HG03097 (cell line): ENCODE measurements around the gene FADS3.

ENCODE experiments used
- ATAC-seq: cut with Tn5 transposase; IDR thresholded peaks from one replicate; pipeline ENCODE4 v1.9.1; 2021; ENCODE audit not compliant: unreplicated experiment, low FRiP score

FADS3 gene

DNA sequence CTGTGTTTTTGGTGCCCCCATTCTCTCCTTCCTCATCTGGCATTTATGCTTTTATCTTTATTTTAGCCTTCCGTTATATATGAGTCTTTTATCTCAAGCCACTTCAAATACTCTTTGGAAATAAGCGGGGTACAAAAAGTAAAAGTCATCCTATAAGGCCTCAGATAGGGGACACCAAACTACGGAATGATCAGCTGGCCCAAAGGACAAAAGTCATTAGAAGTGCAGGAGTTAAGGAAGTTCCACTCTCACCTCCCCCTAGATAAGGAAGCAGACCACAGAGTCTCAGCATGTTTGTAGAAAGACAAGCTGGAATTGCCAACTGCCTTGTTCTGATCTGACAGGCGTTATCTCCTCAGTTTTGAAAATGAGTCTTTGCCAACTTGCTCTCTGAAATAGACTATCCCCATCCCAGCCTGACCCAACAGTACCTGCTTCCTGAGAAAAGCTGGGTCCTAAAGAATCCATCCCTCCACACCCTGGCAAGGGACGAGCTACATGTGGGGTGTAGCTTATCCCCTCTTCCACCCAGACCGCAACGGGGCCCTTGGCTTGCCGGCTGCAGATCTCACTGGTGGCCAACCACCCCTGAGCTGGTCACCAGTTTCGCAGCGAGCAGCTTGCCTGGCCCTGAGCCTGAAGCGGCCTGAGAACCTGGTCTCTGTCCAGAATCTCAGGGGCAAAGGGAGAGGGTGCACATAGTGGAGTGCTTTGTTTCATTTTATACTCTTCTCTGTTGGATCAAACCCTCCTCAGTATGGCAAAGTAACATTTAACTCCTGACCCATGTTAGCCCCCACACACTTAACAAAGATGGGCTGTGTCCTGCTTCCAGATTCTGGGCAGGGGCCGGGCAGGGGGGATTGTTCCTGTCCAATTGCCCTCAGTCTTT is 49.5 kb downstream of the FADS3 start:
- ATAC-seq = no peak

- ATAC-seq = no peak
Measured at GRCh38 chr11:61840371-61840770, 51.0 kb downstream of the FADS3 start.

GRCh38 chr11:61839742-61840141 is 51.6 kb downstream of the FADS3 start:
- no peak for ATAC-seq

- no peak for ATAC-seq
Measured at GRCh38 chr11:61838921-61839320, 52.4 kb downstream of the FADS3 start.

- ATAC-seq = no peak
Measured at GRCh38 chr11:61838501-61838900, 52.8 kb downstream of the FADS3 start.

DNA sequence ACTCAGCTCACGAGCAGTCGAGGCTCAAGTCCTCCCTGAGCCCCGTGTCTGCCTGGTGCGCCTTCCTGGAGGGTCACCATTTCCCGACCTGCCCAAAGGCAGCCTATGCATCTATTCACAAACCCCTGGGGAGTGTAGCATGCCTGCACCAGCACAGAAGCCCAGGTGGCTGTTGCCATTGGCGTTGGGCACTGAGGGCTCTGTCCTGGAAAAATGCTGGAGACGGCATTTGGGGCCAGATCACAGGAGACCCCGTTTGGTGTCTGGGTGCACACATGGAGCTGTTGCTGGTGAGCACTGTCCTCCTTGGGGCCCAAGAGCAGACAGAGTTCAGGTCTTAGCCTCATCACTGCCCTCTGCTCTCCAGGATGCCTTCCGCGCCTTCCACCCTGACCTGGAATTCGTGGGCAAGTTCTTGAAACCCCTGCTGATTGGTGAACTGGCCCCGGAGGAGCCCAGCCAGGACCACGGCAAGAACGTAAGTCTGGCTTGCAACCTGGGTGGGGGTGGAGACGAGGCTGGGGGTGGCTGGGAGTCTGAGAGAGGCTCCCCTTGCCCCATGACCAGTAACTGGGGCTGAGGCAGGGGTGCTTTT is 53.8 kb downstream of the FADS3 start:
- no peak for ATAC-seq

DNA sequence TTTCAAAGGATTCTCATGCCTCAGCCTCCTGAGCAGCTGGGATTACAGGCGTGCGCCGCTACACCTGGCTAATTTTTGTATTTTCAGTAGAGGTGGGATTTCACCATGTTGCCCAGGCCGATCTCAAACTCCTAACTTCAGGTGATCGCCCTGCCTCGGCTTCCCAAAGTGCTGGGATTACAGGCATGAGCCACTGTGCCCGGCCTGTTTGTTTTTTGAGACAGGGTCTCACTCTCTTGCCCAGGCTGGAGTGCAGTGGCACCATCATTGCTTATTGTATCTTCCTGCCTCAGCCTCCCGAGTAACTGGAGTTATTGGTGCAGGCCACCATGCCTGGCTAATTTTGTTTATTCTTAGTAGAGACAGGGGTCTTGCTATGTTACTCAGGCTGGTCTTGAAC is 55.2 kb downstream of the FADS3 start:
- no peak for ATAC-seq

GRCh38 chr11:61834278-61835048 is 56.9 kb downstream of the FADS3 start:
- peak; percentile 71 for ATAC-seq

DNA sequence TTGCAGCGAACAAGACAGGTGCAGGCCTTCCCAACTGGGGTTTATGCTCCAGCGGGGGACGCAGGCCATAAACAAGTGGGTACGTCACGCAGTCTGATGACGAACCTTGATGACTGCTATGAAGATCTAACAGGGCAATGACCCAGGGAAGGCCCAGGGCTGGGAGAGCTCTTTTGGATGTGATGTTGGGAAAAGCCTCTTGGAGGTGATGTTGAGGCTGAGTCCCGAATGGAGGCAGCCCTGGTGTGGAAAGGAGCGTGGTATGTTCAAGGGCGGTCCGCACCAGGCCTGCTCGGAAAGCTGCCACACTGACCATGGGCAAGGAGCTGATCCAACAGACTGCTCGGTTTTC is 57.4 kb downstream of the FADS3 start:
- no peak for ATAC-seq

- ATAC-seq = no peak
Measured at GRCh38 chr11:61833471-61833870, 57.9 kb downstream of the FADS3 start.

GRCh38 chr11:61832754-61833153 is 58.6 kb downstream of the FADS3 start:
- no peak for ATAC-seq

GRCh38 chr11:61832207-61832606 is 59.1 kb downstream of the FADS3 start:
- ATAC-seq = no peak

- ATAC-seq = no peak
Measured at GRCh38 chr11:61830237-61831105, 60.9 kb downstream of the FADS3 start.

- no peak for ATAC-seq
Measured at GRCh38 chr11:61829806-61830205, 61.5 kb downstream of the FADS3 start.

GRCh38 chr11:61828629-61829407 is 62.5 kb downstream of the FADS3 start:
- no peak for ATAC-seq

GRCh38 chr11:61828379-61828628 is 63.0 kb downstream of the FADS3 start:
- ATAC-seq = no peak

GRCh38 chr11:61827571-61828378 is 63.6 kb downstream of the FADS3 start, which contains the start of gene FADS2:
FADS2 (plus strand) TSS chr11:61828300; CDS start chr11:61828391, 91 bp downstream.
- peak; percentile 65 for ATAC-seq

DNA sequence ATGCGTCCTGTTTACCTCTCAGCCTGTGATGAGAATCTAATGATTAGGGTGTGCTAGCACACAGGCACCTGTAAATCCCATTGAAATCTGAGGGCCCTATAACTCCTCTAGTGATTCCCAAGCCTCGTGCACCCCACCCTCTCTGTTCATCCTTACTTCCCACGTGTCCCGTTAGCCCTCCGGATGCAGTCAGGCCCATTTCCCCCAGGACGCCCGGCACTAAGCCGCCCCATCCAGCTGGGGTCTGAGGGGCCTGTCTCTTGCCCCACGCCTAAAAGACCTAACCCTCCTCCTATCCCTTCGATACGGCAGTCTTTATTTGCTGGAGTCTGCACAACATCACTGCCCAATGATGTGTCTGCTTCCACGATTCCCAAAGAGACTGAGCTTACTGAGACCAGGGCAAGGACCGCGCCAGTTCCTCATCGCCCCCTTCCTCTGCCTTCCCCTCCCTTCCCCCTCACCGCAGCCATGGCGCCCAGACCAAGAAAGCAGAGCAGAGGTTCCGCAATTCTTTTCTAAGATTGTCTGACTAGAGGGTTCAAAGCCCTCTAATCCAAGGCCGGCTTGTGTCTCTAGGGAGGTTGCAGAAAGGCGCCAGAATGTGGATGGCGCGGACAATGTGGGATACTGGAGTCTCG is 64.3 kb downstream of the FADS3 start:
- ATAC-seq = no peak
